ENCODE data around the gene CCDC78.

- TF ChIP-seq POLR2AphosphoS5 (IDR thresholded peaks at IDR 0.05; ENCODE audit: low read depth, low read length) (no peak), POLR2A (IDR thresholded peaks at IDR 0.05; ENCODE audit: low read depth, low read length) (no peak), TAF1 (IDR thresholded peaks at IDR 0.05; ENCODE audit: borderline replicate concordance, low read depth, low read length) (no peak)
These were observed 22.8 kb downstream of the CCDC78 start for GRCh38 chr16:703406-703805.
